Effector memory CD8-positive, alpha-beta T cell (primary cell): Measurements from ENCODE around the gene FAM53A.

Experiments
- ATAC-seq: fragments of 150-1000 bp; cut with Tn5 transposase; replicated peaks from 2 replicates; pipeline ENCODE4 v1.10.0; 2021; ENCODE audit warnings: mild to moderate bottlenecking, moderate library complexity
- DNase-seq, 3 experiments: peaks; one replicate each; pipeline ENCODE4 v3.0.0; 2021
- H3K27ac Mint-ChIP-seq, 2 donors: one replicate each; pipeline ENCODE4 v1.8.0; 2022; ENCODE audit warnings: mild to moderate bottlenecking in 2 of 2, mixed read lengths in 2 of 2, moderate library complexity in 2 of 2
- H3K27me3 Mint-ChIP-seq, 2 donors: one replicate each; pipeline ENCODE4 v1.8.0; 2022; ENCODE audit warnings: mixed read lengths in 2 of 2
- H3K36me3 Mint-ChIP-seq: one replicate; pipeline ENCODE4 v1.8.0; 2022; ENCODE audit warnings: mild to moderate bottlenecking, moderate library complexity, mixed read lengths; ENCODE audit not compliant: insufficient read depth
- H3K4me1 Mint-ChIP-seq, 2 donors: one replicate each; pipeline ENCODE4 v1.8.0; 2022; ENCODE audit warnings: low read depth in 2 of 2, mixed read lengths in 2 of 2
- H3K4me3 Mint-ChIP-seq, 2 donors: one replicate each; pipeline ENCODE4 v1.8.0; 2022; ENCODE audit warnings: mild to moderate bottlenecking in 2 of 2, mixed read lengths in 2 of 2, moderate library complexity in 2 of 2
- H3K9me3 Mint-ChIP-seq, 2 donors: one replicate each; pipeline ENCODE4 v1.8.0; 2022; ENCODE audit warnings: mixed read lengths in 2 of 2

The FAM53A gene

DNA sequence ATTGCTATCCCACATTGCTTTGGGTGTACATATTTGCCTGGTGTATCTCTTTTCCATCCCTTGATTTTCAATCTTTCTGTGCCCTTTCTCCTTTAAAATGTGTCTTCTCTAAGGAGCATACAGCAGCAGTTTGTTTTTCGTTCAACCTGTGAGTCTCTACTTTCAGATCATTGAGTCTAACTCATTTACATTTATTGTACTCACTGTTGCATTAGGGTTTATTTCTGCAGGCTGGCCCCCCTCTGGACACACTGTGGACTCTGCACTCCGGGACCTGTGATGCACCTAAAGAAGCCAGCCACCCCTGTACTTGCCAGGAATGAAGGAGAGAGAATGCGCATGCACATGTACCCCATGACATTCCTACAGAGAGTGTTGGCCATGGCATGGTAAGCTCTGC lies 93.0 kb downstream of the FAM53A start:
- Mint-ChIP-seq H3K4me3 (no peak overlapping the region), H3K9me3 (peaks cover 6 to 7% of the 10 kb centered on the region in 2 donors), H3K27ac (no peak overlapping the region), H3K36me3 (no peaks in the 10 kb centered on the region), H3K27me3 (peaks cover 0 to 15% of the 10 kb centered on the region in 2 donors), H3K4me1 (no peaks in the 10 kb centered on the region)
- DNase-seq (no peak), ATAC-seq (no peak)

- H3K27me3 Mint-ChIP-seq, result peaks cover 0 to 15% of the 10 kb centered on the region in 2 donors
- ATAC-seq, result no peak
- no peak overlapping the region for H3K27ac Mint-ChIP-seq
- peaks cover 6 to 7% of the 10 kb centered on the region in 2 donors for H3K9me3 Mint-ChIP-seq
- no peaks in the 10 kb centered on the region for H3K36me3 Mint-ChIP-seq
- DNase-seq, result no peak
- H3K4me1 Mint-ChIP-seq, result no peaks in the 10 kb centered on the region
- H3K4me3 Mint-ChIP-seq, result no peak overlapping the region
These were observed 93.9 kb downstream of the FAM53A start for GRCh38 chr4:1590244-1590643.
